HG03095 (cell line): Measurements from ENCODE around the gene BAZ2B.
A peak's percentile ranks its signal among the peaks of the same experiment; 100 is the strongest.
"Not testable (repeated sequence)": the region's sequence is repeated elsewhere in the genome, so short reads cannot be mapped to it uniquely, and the experiment has no call there.

Experiments
- ATAC-seq: cut with Tn5 transposase; IDR thresholded peaks from one replicate; pipeline ENCODE4 v1.9.1; 2021; ENCODE audit warnings: moderate library complexity; ENCODE audit not compliant: unreplicated experiment

Gene BAZ2B

DNA sequence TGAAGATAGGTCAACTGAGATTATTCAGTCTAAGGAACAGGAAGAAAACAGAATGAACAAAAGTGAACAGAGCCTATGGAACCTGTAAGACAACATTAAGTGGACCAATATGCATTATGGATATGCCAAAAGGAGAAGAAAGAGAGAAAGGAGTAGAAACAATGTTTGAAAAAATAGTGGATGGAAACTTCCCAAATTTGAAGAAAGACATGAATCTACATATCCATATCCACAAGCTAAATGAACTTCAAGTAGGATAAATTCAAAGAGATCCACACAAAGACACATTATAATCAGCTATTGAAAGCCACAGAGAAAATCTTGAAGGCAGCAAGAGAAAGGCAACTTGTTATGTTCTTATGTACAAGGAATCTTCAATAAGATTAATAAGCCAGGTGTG, 74.2 kb downstream of the BAZ2B start:
- ATAC-seq: no peak

DNA sequence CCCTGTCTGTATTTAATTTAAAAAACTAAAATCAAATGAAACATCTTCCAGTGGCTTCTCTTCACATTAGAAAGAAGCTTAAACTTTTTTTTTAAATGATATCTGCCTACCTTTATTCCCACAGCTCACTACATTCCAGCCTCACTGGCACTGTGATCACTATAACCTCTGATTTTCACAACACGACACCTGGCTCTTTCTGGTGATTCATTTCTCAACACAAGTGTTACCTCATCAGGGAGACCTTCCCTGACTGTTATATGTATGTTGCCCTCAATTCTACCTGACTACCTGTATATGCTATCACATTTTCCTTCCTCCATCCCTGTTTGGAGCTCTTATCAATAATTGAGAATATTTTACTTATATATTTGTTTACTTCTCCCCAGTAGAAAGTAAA, 76.6 kb downstream of the BAZ2B start:
- ATAC-seq: no peak

DNA sequence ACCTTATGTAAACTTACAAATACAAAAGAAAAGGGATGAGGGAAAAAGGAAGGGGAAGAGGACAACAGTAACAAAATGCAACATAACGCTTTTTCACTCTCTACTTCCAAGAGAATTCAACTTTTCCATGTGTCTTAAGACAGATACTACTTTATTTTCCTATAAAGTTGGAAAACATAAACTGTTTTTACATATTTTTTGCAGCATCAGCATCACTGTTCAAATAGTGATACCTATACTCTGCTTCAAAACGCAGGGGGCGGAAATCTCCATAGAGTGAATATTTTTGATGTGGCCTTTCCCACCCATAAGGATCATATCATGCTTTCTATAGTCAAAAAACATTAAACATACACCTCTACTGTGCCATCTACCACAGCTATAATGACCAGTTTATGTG, 77.5 kb downstream of the BAZ2B start:
- ATAC-seq: no peak

DNA sequence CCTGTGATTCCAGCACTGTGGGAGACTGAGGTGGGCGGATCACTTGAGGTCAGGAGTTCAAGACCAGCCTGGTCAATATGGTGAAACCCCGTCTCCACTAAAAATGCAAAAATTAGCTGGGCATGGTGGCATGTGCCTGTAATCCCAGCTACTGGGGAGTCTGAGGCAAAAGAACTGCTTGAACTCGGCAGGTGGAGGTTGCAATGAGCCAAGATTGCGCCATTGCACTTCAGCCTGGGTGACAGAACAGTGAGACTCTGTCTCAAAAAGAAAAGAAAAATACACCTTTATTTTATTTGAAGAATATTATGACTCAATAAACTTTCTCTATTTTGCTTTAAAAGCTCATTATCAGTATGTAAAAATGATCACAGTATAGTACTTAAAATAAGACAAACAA, 81.1 kb downstream of the BAZ2B start:
- ATAC-seq: not testable (repeated sequence)

DNA sequence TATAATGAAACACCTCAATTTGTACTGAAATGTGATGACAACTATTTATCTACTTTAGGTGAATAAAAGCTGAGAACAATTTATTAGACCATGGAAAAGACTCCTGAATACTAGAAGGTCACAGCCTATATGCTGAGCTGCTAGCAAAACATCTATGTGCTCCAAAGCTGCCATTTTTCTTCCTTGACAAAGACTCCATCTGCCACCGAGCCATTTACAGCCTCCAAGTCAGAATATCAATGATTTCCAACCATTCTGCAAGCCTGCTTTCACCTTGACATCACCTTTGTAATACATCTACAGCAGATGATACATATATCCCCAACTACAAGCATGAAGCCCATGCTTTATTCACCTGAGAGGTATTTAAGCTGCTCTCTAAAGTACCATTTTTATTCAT, 84.9 kb downstream of the BAZ2B start:
- no peak for ATAC-seq

DNA sequence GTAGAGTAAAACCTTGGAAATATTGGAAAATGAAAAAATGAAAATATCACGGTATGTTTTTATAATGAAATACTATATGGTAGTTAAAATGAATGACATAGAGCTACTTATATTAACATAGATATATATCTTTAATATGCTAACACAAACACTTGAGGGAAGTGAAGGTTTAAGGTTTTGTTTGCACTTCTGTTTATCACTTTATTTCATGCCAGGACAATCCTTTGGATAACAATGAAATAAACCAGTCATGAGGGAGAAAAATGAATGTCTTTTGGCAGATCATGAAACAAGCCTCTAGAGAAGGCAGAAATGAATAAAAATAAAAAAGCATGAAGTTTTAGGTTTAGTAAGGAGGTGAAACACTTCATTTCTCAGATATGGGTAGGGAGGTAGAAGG, 89.9 kb downstream of the BAZ2B start:
- no peak for ATAC-seq

DNA sequence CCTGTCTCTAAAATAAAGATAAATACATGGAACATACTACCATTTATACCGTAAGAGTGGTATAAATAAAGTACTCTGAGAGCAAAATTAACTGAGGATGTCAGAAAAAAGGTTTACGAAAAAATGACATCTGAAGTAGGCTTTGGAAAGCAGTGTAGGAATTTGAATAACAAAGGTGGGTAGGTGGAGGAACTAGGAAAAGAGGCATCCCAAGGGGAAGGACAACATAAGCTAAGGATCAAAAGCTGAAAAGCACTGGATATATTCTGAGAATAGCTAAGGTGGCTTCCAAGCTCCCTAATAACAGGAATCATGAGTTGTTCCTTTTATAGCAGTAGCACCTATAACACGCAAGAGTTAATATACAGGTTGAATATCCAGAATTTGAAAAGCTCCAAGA, 91.3 kb downstream of the BAZ2B start:
- ATAC-seq: no peak

DNA sequence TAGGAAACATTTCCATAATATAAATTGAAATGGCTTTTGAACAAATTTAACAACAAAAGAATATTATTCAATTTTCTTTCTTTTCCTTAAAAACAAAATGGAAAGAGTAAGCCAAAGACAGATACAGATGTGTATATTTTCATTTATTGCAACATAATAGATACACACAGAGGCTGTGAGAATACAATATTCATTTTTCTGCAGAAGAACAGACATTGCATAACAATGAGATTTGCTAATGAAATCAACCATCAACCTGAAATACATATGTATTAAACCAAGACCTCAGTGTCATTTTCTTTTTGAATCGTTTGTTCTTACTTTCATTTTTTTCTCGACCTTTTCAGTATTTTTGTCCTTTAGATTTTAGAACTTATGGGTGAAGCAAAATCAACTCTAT, 95.1 kb downstream of the BAZ2B start:
- ATAC-seq: no peak

DNA sequence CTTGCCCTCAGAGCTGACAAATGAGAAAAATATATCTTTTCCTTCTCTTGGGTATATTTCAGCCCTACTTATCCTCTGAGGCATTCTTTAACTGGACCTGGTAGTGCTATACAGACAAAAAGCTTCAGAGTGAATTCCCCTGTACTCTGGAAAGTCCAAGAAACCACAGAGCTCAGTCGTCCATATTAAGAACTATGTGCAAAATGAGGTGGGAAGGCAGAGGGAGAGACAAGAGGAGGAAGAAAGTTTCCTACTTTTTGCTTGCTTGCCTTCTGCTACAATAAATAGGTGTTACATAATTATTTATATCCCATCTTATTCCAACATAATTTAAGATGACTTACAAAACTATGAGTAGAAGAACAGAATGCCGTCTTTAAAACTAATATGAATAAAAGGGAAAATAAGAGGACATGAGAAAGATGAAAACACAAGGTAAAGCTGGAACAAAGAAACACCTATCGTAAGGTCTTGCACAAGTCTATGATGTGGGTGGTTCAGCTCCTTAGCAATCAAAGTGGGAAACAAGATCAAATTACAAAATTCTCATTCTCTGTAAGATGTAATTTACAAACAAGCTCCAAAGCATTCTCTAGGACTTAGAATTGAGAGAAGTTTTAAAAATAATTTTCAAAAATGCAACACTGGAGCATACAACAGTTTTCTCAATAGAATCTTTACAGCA, 97.9 kb downstream of the BAZ2B start:
- no peak for ATAC-seq

DNA sequence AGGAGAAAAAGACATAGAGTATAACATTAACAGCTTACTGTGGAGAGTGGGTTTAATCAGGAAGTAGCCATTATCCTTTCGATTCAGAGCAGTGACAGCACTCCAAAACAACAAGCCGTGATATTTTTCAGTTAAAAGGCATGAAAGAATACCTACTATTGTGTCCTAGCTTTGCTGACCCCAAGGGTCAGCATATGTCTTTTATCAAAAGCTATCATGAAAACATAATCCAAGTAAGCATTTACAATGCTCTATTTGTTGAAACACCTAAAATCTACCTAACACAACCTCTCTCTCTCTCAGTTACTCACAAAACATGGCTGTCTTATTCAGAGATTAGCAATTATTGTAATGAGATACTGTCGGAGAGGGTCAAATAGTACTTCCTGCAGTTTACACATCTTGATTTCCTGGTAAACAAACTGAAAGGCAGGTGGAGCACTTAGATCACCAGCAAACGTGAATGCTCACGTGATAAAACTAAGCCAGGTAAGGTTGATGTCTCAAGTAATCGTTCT, 100.0 kb downstream of the BAZ2B start:
- peak; percentile 86 for ATAC-seq

DNA sequence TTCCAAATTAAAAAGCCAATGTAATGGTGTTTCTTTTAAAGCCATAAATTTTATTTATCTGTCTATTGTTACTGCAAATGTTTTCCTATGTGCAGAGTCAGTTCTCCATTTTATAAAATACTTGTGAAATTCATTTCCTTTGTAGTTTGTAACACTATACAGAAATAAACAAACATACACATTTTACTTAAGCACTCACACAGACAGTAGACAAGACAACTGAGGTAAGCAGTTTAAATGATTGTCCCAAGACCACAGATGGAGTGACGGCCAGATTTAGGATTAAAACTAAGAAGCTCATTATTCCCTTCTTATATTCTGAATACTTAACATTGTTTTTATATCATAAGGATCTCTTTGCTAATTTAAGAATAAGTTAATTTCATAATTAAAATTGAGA, 100.9 kb downstream of the BAZ2B start:
- no peak for ATAC-seq

DNA sequence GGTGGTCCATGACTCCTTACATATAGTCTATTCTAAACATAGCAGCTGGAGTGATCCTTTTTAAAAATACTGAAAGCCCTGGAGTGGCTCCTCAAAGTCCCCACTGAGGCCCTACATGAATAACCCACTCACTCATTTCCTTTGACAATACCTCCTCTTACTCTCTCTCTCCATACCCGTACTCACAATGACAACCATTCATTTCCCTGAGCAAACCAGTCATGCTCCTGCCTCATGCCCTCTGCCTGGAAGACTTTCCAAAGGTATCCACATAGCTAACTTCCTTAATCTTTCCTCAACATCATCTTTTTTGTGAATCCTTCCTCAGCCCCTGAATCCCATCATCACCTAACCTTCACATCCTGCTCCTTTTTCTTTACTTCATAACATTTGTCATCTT, 102.6 kb downstream of the BAZ2B start:
- ATAC-seq: no peak

DNA sequence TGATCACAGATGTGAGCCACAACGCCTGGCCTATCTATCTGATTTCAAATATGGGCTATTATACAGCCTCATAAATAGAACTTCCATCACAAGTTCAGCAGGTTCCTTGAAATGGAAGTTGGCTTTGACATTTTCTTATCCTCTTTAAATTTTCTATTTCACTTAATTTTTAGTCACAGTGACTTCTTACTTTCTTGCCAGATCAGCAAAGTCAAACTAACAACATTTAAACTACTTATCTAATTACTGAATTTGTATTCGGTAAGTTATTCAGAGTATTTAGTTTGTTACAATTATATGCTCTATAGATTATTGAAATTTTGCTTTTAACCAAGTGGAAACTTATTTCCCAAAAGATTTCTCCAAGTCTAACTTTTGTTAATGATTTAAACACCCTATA, 108.2 kb downstream of the BAZ2B start:
- no peak for ATAC-seq

DNA sequence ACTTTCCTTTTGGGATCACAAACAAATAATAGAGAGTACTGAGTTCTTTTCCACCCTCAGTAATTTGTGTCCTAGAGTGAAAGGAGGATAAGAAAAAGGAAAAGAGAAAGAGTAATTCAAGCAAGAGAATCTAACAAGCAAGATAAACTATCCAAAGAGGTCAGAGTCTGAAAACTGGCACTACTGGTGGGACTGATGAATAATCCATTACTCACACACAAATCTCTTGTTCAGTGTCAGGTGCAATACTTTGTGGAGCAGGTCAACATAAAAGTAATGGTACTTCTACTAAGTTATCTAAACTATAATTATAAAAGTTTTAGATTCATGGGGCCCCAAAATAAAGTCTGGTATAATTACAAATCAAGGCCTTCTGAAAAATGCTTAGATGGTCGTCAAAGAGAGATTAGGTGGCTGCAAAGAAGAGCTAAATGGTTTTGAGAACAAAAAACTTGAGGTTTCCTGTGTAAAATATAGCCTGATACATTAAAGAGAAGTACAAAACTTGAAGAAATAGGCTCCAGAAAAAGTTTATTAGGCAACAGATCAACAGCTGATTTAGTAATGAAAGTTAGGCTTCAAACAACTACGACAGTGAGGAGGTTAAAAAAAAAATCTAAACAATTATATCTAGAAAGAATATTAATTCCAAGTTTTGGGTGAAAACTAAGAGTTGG, 109.4 kb downstream of the BAZ2B start:
- ATAC-seq: no peak

DNA sequence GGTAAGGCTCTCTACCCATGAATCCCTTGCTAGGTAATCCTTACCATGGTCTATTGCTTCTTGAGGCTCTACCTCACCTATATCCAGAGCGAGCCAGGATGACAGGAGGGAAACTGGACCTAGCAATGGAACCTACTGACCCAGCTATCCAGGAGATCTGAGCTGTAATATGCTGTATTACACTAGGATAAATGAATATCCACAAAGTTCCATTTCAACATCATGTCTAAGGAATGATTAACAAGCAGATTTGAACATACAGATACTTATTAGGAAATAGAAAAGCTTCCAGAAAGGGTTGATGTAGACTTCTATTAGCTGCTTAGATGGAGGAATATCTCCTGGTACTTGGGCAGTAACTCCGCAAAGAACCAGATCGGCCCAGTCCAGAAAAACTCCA, 110.1 kb downstream of the BAZ2B start:
- no peak for ATAC-seq

DNA sequence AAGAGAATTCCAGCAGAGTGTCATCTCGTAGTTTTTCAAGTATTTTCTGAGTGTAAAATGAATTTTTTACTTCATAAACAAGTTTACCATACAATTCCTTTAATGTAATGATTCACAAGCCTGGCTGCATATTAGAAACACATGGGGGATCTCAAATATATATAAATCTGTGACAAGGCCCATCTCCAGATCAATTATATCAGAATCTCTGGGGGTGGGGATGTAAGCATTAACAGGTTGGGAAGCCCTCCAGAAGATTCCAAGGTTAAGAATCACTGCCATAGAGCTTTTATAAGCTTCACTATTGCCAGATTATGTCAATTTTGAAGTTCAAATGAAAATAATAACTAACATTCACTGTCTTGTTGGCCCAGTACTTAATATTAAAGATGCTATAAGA, 111.2 kb downstream of the BAZ2B start:
- no peak for ATAC-seq

DNA sequence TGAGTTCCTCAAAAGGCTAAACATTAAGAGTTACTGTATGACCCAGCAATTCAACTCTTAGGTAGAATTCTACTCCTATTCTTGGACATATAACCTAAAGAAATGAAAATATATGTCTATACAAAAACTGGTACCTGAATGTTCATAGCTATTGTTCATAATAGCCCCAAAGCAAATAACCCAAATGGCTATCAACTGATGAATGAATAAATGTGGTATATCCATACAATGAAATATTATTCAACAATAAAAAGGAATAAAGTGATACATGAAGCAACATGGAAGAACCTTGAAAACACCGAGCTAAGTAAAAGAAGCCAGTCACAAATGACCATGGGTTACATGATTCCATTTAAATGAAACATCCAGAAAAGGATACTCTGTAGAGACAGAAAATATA, 114.6 kb downstream of the BAZ2B start:
- no peak for ATAC-seq

DNA sequence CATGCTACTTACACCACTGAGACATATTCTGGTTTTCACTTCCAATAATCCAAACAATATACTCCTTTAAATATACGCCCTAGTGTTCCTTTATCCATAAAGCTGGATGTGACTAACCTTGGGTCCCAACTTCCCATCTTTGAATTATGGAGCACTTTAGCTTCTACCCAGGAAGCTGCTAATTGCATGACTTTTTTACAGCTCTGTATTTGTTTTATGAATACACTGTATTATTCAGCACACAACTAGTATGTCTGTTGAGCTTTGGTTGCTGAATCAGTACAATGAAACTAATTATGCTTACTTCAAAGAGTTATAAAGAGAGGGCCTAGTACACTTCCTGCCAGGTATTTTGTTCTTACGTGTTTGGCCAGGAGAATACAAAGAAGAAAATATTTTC, 118.5 kb downstream of the BAZ2B start:
- ATAC-seq: no peak

DNA sequence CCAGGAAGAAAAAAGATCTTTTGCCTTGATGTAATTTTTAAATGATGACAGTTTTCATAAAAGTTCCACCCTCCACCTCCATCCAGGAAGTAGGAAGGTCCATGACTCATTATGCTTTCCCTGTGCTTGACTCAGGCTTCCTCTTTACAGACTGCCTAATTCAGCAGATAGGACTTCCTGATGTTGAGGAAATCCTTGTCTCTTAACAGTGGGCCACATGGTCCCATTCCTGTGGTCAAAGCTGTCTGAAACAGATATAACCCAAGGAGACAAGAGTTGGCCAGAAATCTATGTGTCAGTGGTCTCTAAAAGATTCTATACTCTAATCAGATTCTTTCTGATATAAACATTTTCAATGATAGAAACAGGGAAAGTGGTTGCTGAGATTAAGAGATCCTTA, 119.1 kb downstream of the BAZ2B start:
- no peak for ATAC-seq

DNA sequence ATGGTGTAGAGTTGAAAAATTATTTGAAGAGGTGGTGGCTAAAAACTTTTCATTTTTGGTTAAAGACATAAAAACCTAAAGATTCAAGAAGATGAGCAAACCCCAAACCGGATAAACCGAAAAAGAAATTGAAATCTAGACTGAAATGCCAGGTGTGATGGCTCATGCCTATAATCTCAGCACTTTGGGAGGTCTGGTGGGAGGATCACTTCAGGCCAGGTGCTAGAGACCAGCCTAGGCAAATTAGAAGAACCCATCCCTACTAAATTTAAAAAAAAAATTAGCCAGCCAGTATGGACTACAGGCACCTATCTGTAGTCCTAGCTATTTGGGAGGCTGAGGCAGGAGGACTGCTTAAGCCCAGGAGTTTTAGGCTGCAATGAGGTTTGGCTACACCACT, 126.9 kb downstream of the BAZ2B start:
- no peak for ATAC-seq

DNA sequence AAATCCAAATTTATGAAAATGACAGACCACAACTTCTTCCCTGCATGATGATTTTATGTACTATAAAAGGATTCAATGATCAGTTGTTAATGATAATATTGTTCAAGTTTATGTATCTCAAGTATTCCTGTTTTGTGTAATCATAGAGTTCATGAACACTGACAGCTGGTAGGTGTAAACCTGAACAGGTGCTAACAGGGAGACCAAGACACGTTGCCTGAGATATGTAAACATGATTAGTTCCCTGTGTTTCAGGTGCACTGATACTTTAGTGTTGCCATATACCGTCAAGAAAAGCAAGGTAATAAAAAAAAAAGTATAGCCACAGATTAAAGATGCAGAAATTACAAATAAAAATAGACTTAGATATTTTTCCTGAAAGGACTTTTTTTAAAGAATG, 131.8 kb downstream of the BAZ2B start:
- ATAC-seq: no peak

DNA sequence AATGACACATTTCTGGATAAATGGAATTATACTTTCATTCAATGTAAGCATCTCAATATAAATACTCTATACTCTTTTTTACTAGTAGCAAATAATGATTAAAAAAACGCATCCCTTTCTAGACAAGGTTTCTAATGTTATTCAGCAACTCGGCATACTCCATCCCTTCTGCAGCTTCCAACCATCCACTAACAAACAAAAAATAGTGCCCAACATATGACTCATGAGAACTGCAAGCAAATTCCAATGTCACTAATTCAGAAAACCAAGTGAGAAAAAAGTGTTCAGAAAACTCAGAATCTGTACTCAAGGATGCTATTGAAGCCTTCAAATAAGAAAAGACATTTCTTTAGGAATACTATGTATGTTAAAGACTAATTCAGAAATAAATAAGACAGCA, 140.0 kb downstream of the BAZ2B start:
- no peak for ATAC-seq

DNA sequence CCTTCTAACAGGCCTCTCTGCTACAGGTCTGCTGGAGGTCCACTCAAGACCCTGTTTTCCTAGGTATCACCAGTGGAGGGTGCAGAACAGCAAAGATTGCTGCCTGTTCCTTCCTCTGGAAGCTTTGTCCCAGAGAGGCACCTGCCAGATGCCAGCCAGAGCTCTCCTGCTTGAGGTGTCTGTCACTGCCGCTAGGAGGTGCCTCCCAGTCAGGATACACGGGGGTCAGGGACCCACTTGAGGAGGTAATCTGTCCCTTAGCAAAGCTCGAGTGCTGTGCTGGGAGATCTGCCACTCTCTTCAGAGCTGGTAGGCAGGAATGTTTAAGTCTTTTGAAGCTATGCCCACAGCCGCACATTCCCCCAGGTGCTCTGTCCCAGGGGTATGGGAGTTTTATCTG, 140.6 kb downstream of the BAZ2B start:
- ATAC-seq: no peak
